A673 (cell line): ENCODE measurements around the gene STK11.

ENCODE experiments used
- EZH2 ChIP-seq: fragments of 200-600 bp; sonication (generic); IDR thresholded peaks from 2 replicates; pipeline ENCODE4 v1.6.1; 2017; ENCODE audit warnings: borderline replicate concordance, low read depth, mild to moderate bottlenecking, mixed read lengths, antibody characterized with exemption, low read length; ENCODE audit not compliant: poor library complexity, severe bottlenecking
- TF ChIP-seq, protein P1 (sequence below): fragments of 300-800, 200-600 bp; sonication (generic); conservative IDR thresholded peaks from 2 replicates; pipeline ENCODE4 v1.5.1; 2017; ENCODE audit warnings: low read depth, mild to moderate bottlenecking, antibody characterized with exemption, low read length, moderate library complexity, mixed read lengths

DNA sequence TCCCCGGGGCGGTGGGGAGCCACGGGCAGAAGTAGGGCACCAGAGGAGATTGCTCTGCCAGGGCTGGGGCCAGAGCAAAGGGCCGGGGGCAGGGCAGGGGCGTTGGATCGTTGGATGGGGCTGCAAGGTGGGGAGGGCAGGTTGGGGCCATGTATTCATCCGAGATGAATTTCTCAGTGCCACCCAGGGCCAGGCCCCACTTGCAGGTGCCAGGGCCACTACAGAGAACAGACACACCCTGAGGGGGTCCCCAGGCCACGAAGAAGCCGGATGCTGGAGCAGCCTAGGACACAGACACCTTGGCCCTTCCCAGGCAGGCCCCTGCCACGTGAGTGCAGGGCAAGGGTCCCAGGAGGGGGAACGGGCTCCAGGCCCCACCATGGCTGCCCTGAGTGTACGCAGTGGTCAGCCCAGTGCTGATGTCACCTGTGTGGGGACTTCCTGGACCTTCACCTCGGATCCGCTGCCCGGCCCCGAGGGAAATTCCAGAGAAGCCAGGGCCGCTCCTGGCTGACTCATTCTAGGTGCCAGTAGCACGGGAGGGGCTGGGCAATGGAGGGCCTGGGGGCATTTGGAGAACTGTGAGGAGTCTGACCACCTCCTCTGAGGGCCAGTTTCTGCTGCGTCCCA, 21.9 kb upstream of the STK11 start:
- TF ChIP-seq, protein P1, sequence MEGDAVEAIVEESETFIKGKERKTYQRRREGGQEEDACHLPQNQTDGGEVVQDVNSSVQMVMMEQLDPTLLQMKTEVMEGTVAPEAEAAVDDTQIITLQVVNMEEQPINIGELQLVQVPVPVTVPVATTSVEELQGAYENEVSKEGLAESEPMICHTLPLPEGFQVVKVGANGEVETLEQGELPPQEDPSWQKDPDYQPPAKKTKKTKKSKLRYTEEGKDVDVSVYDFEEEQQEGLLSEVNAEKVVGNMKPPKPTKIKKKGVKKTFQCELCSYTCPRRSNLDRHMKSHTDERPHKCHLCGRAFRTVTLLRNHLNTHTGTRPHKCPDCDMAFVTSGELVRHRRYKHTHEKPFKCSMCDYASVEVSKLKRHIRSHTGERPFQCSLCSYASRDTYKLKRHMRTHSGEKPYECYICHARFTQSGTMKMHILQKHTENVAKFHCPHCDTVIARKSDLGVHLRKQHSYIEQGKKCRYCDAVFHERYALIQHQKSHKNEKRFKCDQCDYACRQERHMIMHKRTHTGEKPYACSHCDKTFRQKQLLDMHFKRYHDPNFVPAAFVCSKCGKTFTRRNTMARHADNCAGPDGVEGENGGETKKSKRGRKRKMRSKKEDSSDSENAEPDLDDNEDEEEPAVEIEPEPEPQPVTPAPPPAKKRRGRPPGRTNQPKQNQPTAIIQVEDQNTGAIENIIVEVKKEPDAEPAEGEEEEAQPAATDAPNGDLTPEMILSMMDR = no peak
- no peak for TF ChIP-seq EZH2
